ENCODE results near the gene CD300LF.

- TF ChIP-seq, protein P1, sequence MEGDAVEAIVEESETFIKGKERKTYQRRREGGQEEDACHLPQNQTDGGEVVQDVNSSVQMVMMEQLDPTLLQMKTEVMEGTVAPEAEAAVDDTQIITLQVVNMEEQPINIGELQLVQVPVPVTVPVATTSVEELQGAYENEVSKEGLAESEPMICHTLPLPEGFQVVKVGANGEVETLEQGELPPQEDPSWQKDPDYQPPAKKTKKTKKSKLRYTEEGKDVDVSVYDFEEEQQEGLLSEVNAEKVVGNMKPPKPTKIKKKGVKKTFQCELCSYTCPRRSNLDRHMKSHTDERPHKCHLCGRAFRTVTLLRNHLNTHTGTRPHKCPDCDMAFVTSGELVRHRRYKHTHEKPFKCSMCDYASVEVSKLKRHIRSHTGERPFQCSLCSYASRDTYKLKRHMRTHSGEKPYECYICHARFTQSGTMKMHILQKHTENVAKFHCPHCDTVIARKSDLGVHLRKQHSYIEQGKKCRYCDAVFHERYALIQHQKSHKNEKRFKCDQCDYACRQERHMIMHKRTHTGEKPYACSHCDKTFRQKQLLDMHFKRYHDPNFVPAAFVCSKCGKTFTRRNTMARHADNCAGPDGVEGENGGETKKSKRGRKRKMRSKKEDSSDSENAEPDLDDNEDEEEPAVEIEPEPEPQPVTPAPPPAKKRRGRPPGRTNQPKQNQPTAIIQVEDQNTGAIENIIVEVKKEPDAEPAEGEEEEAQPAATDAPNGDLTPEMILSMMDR (IDR thresholded peaks at IDR 0.05): no peak
- TF ChIP-seq POLR2AphosphoS5 (IDR thresholded peaks at IDR 0.05; ENCODE audit: insufficient read depth in 1 of 2, low read depth in 1 of 2): no peak
Measured at GRCh38 chr17:74734256-74734655, 21.5 kb upstream of the CD300LF start.
